MM.1S (cell line): ENCODE measurements around the gene MPC2.

Experiments
- DNase-seq: peaks from one replicate; pipeline ENCODE4 v3.0.0-alpha.2; 2015
- H2AFZ ChIP-seq: fragments of 300-600 bp; sonication (generic); 2 replicates; pipeline ENCODE4 v1.6.0; 2016; ENCODE audit warnings: antibody characterized with exemption, low read length
- H3F3A ChIP-seq: fragments of 300-600 bp; sonication (generic); 2 replicates; pipeline ENCODE4 v1.6.1; 2016; ENCODE audit warnings: mild to moderate bottlenecking, antibody characterized with exemption, low read length, moderate library complexity, mixed read lengths; ENCODE audit not compliant: insufficient read depth
- H3K27ac ChIP-seq: fragments of 300-600 bp; sonication (generic); 2 replicates; pipeline ENCODE4 v1.5.1; 2016; ENCODE audit warnings: mild to moderate bottlenecking, low read length
- H3K27me3 ChIP-seq: fragments of 300-600 bp; sonication (generic); replicated peaks from 2 replicates; pipeline ENCODE4 v1.6.0; 2016; ENCODE audit warnings: low read length; ENCODE audit not compliant: insufficient read depth
- H3K36me3 ChIP-seq: fragments of 300-600 bp; sonication (generic); replicated peaks from 2 replicates; pipeline ENCODE4 v1.6.1; 2016; ENCODE audit warnings: mild to moderate bottlenecking, low read length, mixed read lengths; ENCODE audit not compliant: insufficient read depth
- H3K4me1 ChIP-seq: fragments of 300-600 bp; sonication (generic); 2 replicates; pipeline ENCODE4 v1.6.1; 2016; ENCODE audit warnings: low read length, mixed read lengths
- H3K4me2 ChIP-seq: fragments of 300-600 bp; sonication (generic); 2 replicates; pipeline ENCODE4 v1.6.0; 2016; ENCODE audit warnings: low read depth, low read length
- H3K4me3 ChIP-seq: fragments of 300-600 bp; sonication (generic); 2 replicates; pipeline ENCODE4 v1.5.1; 2016; ENCODE audit warnings: low read length, mixed read lengths
- H3K79me2 ChIP-seq: fragments of 300-600 bp; sonication (generic); 2 replicates; pipeline ENCODE4 v1.6.1; 2016; ENCODE audit warnings: mixed run types, low read length, mixed read lengths
- H3K9ac ChIP-seq: fragments of 300-600 bp; sonication (generic); 2 replicates; pipeline ENCODE4 v1.6.1; 2016; ENCODE audit warnings: low read length, mixed read lengths
- H3K9me2 ChIP-seq: fragments of 300-600 bp; sonication (generic); replicated peaks from 2 replicates; pipeline ENCODE4 v1.6.1; 2016; ENCODE audit warnings: mild to moderate bottlenecking, low read length, mixed read lengths; ENCODE audit not compliant: insufficient read depth
- H3K9me3 ChIP-seq: fragments of 300-600 bp; sonication (generic); replicated peaks from 2 replicates; pipeline ENCODE4 v1.6.1; 2016; ENCODE audit warnings: mild to moderate bottlenecking, low read length, mixed read lengths; ENCODE audit not compliant: insufficient read depth
- H4K20me1 ChIP-seq: fragments of 300-600 bp; sonication (generic); 2 replicates; pipeline ENCODE4 v1.6.1; 2016; ENCODE audit warnings: mild to moderate bottlenecking, low read length, moderate library complexity, mixed read lengths; ENCODE audit not compliant: insufficient read depth
- CTCF ChIP-seq: fragments of 300-600 bp; sonication (generic); IDR thresholded peaks from 2 replicates; pipeline ENCODE4 v1.5.1; 2016; ENCODE audit warnings: antibody characterized with exemption, low read length, mixed read lengths
- EZH2 ChIP-seq: fragments of 300-600 bp; sonication (generic); optimal IDR thresholded peaks from 2 replicates; pipeline ENCODE3; 2017; ENCODE audit warnings: low read depth, mild to moderate bottlenecking, antibody characterized with exemption, low read length, mixed read lengths
- EZH2phosphoT487 ChIP-seq: fragments of 300-600 bp; sonication (generic); IDR thresholded peaks from 2 replicates; pipeline ENCODE4 v1.6.1; 2018; ENCODE audit warnings: antibody characterized with exemption, low read length

MPC2 gene

GRCh38 chr1:167924543-167925231, 12.2 kb downstream of the MPC2 start:
- Histone ChIP-seq H2AFZ (no peak overlapping the region), H3K9ac (no peak overlapping the region), H3K9me3 (no peaks in the 10 kb centered on the region), H3K27me3 (no peaks in the 10 kb centered on the region), H3K9me2 (no peaks in the 10 kb centered on the region), H3K4me2 (no peak overlapping the region), H3K27ac (no peak overlapping the region), H3K36me3 (no peaks in the 10 kb centered on the region; the same call in 1 of the 2 replicates), H3K4me3 (no peak overlapping the region), H3F3A (0 out of 2 replicates have a peak, but pooled peaks cover 3% of the 10 kb centered on the region), H3K4me1 (peaks cover 13% of the 10 kb centered on the region; the same call in 1 of the 2 replicates), H3K79me2 (peaks cover 42% of the 10 kb centered on the region), H4K20me1 (no peaks in the 10 kb centered on the region)
- TF ChIP-seq CTCF, result no peak
- TF ChIP-seq EZH2phosphoT487, result no peak
- TF ChIP-seq EZH2, result no peak
- no peak for DNase-seq

DNA sequence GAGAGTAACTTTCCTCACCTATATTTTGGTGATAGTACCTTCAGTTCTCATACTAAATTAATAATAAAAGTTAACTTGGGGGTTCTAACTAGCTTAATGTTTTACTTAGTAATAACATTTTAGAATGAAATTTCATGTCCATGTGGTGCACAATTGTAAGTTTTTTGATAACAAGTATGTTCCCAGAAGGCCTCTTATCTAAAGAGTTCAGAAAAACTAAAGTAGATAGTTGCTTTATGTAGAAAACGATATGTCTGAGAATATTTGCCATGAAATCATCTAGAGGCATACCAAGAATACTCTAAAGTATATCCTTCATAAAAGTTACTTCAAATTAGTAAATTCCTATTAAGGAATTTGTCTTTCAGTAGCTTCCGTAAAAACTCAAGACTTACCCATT, 12.8 kb downstream of the MPC2 start:
- Histone ChIP-seq H3K36me3 (no peaks in the 10 kb centered on the region; the same call in 1 of the 2 replicates), H3K9ac (no peak overlapping the region), H2AFZ (no peak overlapping the region), H3K4me1 (peaks cover 13% of the 10 kb centered on the region; the same call in 1 of the 2 replicates), H3K27ac (no peak overlapping the region), H3K27me3 (no peaks in the 10 kb centered on the region), H3K4me3 (no peak overlapping the region), H3K79me2 (peaks cover 36% of the 10 kb centered on the region), H3K4me2 (no peak overlapping the region), H3F3A (0 out of 2 replicates have a peak, but pooled peaks cover 3% of the 10 kb centered on the region), H3K9me2 (no peaks in the 10 kb centered on the region), H3K9me3 (no peaks in the 10 kb centered on the region), H4K20me1 (no peaks in the 10 kb centered on the region)
- no peak for DNase-seq
- TF ChIP-seq EZH2, result no peak
- no peak for TF ChIP-seq CTCF
- TF ChIP-seq EZH2phosphoT487, result no peak

DNA sequence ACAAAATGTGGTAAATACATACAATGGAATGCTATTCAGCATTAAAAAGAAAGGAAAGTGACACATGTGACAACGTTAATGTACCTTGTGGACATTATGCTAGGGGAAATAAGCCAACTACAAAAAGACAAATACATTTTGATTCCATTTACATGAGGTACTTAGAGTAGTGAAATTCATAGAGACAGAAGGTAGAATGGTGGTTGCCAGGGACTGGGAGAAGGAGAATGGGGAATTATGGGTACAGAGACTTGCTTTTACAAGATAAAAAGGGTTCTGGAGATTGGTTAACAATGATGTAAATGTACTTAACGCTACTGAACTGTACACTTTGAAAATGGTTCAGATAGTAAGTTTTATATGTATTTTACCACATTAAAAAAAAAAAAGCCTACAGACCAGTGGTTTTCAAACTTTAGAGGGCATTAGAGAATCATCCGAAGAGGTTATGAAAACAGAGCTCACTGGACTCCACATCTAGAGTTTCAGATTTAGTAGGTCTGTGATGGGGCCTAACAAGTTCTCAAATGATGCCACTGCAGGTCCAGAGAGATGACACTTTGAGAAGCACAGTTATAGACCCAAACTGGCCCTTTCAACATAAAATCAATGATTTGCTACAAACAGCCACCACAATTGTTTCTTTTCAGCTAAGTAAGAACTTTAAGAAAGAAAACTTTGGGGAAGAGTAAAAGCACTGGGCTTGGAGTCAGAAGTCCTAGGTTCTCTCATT, 13.4 kb downstream of the MPC2 start:
- Histone ChIP-seq H3K9me3 (no peaks in the 10 kb centered on the region), H3K9me2 (no peaks in the 10 kb centered on the region), H4K20me1 (no peaks in the 10 kb centered on the region), H3K9ac (no peak overlapping the region), H3F3A (0 out of 2 replicates have a peak, but pooled peaks cover 3% of the 10 kb centered on the region), H3K36me3 (no peaks in the 10 kb centered on the region; the same call in 1 of the 2 replicates), H3K79me2 (peaks cover 30% of the 10 kb centered on the region), H3K4me2 (no peak overlapping the region), H3K4me3 (no peak overlapping the region), H3K27ac (no peak overlapping the region), H3K27me3 (no peaks in the 10 kb centered on the region), H2AFZ (no peak overlapping the region), H3K4me1 (peaks cover 13% of the 10 kb centered on the region; the same call in 1 of the 2 replicates)
- no peak for TF ChIP-seq EZH2
- TF ChIP-seq EZH2phosphoT487, result no peak
- no peak for TF ChIP-seq CTCF
- no peak for DNase-seq
